Esophagus muscularis mucosa (tissue), 4 donors: ENCODE data around the gene OR5AU1.

Source experiments
- CTCF ChIP-seq, 3 experiments: fragments of 200-600 bp in 2 of 3; fragments of 450-650 bp in 1 of 3; sonication (generic) in 2 of 3; IDR thresholded peaks; one replicate each; pipeline ENCODE4 v1.5.1; 2017 to 2019; ENCODE audit warnings: antibody characterized with exemption in 3 of 3, mild to moderate bottlenecking in 2 of 3, moderate library complexity in 1 of 3
- EP300 ChIP-seq: sonication (generic); formaldehyde crosslinking; IDR thresholded peaks from one replicate; pipeline ENCODE4 v1.6.1; 2017; ENCODE audit warnings: antibody characterized with exemption
- POLR2A ChIP-seq: fragments of 450-650 bp; IDR thresholded peaks from one replicate; pipeline ENCODE4 v1.6.1; 2017; ENCODE audit warnings: antibody characterized with exemption, moderate library complexity, mild to moderate bottlenecking, low read depth
- POLR2AphosphoS5 ChIP-seq, 2 donors: sonication (generic); formaldehyde crosslinking; IDR thresholded peaks; one replicate each; pipeline ENCODE4 v1.6.1; 2017; ENCODE audit warnings: antibody characterized with exemption in 2 of 2

- TF ChIP-seq CTCF (IDR thresholded peaks at IDR 0.05) (no peak), POLR2AphosphoS5 (IDR thresholded peaks at IDR 0.05) (no peak), POLR2A (no peak), EP300 (no peak)
Measured at GRCh38 chr14:21105095-21105494, 50.8 kb downstream of the OR5AU1 start.
